Measurements from ENCODE around the gene CEP152.

DNA sequence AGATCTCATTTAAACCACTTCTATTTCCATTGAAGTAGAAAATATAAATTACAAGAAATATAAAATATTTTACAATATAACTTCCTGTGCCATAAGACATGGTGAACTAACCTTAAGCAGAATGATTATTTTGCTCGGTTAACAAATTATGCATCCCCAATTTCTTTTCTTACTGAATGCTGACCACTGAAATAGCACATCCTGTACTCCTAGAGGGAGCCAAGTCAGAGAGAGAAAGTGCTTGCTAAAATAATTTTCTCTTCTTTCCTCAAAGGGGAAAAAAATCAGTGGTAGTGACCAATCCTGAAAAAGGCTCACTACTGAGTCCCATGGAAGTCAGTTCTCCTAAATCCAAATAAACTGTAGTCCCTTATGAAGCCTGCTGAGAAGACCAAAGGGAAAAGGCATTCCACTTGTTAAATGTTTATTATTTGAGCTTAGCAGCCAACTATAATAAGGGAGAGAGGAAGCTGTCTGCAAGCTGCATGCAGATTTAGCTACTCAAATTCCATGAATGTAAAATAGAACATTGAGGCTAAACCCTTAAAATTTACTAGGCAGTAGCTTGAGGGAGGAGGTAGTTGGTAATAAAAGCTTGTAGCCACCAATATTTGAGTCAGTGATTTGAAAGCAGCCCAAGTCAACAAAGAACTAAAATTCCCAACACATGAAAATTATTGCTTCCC, 33.1 kb downstream of the CEP152 start:
- TF ChIP-seq ZNF155 (tag by site-specific recombination; IDR thresholded peaks at IDR 0.05): no peak
- TF ChIP-seq PRDM1 (tag by site-specific recombination; IDR thresholded peaks at IDR 0.05): no peak
- no peak for TF ChIP-seq ZNF121 (tag by site-specific recombination; IDR thresholded peaks at IDR 0.05)
- TF ChIP-seq, protein P1, sequence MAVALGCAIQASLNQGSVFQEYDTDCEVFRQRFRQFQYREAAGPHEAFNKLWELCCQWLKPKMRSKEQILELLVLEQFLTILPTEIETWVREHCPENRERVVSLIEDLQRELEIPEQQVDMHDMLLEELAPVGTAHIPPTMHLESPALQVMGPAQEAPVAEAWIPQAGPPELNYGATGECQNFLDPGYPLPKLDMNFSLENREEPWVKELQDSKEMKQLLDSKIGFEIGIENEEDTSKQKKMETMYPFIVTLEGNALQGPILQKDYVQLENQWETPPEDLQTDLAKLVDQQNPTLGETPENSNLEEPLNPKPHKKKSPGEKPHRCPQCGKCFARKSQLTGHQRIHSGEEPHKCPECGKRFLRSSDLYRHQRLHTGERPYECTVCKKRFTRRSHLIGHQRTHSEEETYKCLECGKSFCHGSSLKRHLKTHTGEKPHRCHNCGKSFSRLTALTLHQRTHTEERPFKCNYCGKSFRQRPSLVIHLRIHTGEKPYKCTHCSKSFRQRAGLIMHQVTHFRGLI (tag by site-specific recombination; IDR thresholded peaks at IDR 0.05): no peak
- TF ChIP-seq, protein P2, sequence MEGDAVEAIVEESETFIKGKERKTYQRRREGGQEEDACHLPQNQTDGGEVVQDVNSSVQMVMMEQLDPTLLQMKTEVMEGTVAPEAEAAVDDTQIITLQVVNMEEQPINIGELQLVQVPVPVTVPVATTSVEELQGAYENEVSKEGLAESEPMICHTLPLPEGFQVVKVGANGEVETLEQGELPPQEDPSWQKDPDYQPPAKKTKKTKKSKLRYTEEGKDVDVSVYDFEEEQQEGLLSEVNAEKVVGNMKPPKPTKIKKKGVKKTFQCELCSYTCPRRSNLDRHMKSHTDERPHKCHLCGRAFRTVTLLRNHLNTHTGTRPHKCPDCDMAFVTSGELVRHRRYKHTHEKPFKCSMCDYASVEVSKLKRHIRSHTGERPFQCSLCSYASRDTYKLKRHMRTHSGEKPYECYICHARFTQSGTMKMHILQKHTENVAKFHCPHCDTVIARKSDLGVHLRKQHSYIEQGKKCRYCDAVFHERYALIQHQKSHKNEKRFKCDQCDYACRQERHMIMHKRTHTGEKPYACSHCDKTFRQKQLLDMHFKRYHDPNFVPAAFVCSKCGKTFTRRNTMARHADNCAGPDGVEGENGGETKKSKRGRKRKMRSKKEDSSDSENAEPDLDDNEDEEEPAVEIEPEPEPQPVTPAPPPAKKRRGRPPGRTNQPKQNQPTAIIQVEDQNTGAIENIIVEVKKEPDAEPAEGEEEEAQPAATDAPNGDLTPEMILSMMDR (tag by site-specific recombination; IDR thresholded peaks at IDR 0.05): no peak
- TF ChIP-seq ZNF341 (tag by site-specific recombination; IDR thresholded peaks at IDR 0.05; ENCODE audit: low read depth): no peak
- TF ChIP-seq, protein P3, sequence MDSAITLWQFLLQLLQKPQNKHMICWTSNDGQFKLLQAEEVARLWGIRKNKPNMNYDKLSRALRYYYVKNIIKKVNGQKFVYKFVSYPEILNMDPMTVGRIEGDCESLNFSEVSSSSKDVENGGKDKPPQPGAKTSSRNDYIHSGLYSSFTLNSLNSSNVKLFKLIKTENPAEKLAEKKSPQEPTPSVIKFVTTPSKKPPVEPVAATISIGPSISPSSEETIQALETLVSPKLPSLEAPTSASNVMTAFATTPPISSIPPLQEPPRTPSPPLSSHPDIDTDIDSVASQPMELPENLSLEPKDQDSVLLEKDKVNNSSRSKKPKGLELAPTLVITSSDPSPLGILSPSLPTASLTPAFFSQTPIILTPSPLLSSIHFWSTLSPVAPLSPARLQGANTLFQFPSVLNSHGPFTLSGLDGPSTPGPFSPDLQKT (IDR thresholded peaks at IDR 0.05; ENCODE audit: borderline replicate concordance, low read depth, low read length): no peak
- TF ChIP-seq REPIN1 (tag by site-specific recombination; IDR thresholded peaks at IDR 0.05; ENCODE audit: low read depth): no peak
- TF ChIP-seq ZNF324 (tag by site-specific recombination; IDR thresholded peaks at IDR 0.05): no peak
- no peak for TF ChIP-seq YY2 (tag by site-specific recombination; IDR thresholded peaks at IDR 0.05)

Measured in HEK293 (cell line).